Neural cell (in vitro differentiated cells): ENCODE measurements around the gene TEX35.

Source experiments
- CTCF ChIP-seq: fragments of 450-650 bp; IDR thresholded peaks from 2 replicates; pipeline ENCODE4 v1.5.1; 2014; ENCODE audit warnings: antibody characterized with exemption, mild to moderate bottlenecking, moderate library complexity; ENCODE audit not compliant: poor library complexity, severe bottlenecking
- EP300 ChIP-seq: fragments of 450-650 bp; conservative IDR thresholded peaks from 2 replicates; pipeline ENCODE4 v1.6.1; 2014; ENCODE audit warnings: antibody characterized with exemption, mild to moderate bottlenecking, moderate library complexity; ENCODE audit not compliant: poor library complexity, severe bottlenecking
- MXI1 ChIP-seq: fragments of 450-650 bp; conservative IDR thresholded peaks from 2 replicates; pipeline ENCODE4 v1.6.1; 2014; ENCODE audit warnings: antibody characterized with exemption, mild to moderate bottlenecking; ENCODE audit not compliant: poor library complexity, severe bottlenecking
- POLR2AphosphoS5 ChIP-seq: IDR thresholded peaks from 2 replicates; pipeline ENCODE4 v1.6.1; 2012
- REST ChIP-seq: IDR thresholded peaks from 2 replicates; pipeline ENCODE4 v1.6.1; 2012; ENCODE audit warnings: borderline replicate concordance

- TF ChIP-seq EP300 (no peak), POLR2AphosphoS5 (no peak), MXI1 (no peak), REST (no peak), CTCF (no peak)
These were observed 24.0 kb downstream of the TEX35 start for GRCh38 chr1:178536844-178537371.
